Suprapubic skin (tissue), 3 donors: Measurements from ENCODE around the gene VWCE.

Experiments
- EP300 ChIP-seq: sonication (generic); formaldehyde crosslinking; IDR thresholded peaks from one replicate; pipeline ENCODE4 v1.6.1; 2017; ENCODE audit warnings: antibody characterized with exemption
- POLR2A ChIP-seq, 2 donors: fragments of 450-650 bp; IDR thresholded peaks; one replicate each; pipeline ENCODE4 v1.6.1; 2017; ENCODE audit warnings: antibody characterized with exemption in 2 of 2, mild to moderate bottlenecking in 2 of 2, moderate library complexity in 2 of 2
- TF ChIP-seq, protein P1 (sequence below), 2 donors: fragments of 200-600 bp in 1 of 2; fragments of 450-650 bp in 1 of 2; sonication (generic) in 1 of 2; IDR thresholded peaks; one replicate each; pipeline ENCODE4 v1.5.1; 2016 to 2019; ENCODE audit warnings: antibody characterized with exemption in 2 of 2, mild to moderate bottlenecking in 1 of 2, moderate library complexity in 1 of 2

DNA sequence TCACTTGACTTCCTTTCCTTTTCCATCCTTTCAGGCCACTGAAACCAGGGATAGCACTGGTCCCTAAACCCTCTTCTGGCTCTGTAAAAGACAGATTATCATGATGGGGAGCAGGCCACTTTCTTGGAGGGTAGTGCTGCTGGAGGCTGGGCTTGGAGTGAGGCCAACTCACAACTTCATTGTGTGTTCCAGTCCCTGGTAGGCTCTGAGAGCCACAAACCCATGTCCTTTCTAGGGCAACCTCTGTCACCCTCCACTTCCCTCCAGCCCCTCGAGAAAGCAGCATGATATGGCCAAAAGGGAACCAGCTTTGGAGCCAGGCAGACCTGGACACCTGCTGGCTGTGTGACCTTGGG, 40.2 kb upstream of the VWCE start:
- TF ChIP-seq, protein P1, sequence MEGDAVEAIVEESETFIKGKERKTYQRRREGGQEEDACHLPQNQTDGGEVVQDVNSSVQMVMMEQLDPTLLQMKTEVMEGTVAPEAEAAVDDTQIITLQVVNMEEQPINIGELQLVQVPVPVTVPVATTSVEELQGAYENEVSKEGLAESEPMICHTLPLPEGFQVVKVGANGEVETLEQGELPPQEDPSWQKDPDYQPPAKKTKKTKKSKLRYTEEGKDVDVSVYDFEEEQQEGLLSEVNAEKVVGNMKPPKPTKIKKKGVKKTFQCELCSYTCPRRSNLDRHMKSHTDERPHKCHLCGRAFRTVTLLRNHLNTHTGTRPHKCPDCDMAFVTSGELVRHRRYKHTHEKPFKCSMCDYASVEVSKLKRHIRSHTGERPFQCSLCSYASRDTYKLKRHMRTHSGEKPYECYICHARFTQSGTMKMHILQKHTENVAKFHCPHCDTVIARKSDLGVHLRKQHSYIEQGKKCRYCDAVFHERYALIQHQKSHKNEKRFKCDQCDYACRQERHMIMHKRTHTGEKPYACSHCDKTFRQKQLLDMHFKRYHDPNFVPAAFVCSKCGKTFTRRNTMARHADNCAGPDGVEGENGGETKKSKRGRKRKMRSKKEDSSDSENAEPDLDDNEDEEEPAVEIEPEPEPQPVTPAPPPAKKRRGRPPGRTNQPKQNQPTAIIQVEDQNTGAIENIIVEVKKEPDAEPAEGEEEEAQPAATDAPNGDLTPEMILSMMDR (IDR thresholded peaks at IDR 0.05): no peak
- no peak for TF ChIP-seq EP300
- TF ChIP-seq POLR2A (IDR thresholded peaks at IDR 0.05): no peak
